Effector memory CD4-positive, alpha-beta T cell (primary cell): ENCODE data around the gene MCL1.

Experiments used
- DNase-seq, 3 donors: peaks; one replicate each; pipeline ENCODE4 v3.0.0-alpha.2; 2020
- H3K27ac ChIP-seq: 2 replicates; pipeline ENCODE4 v1.7.0; 2013; ENCODE audit warnings: mild to moderate bottlenecking, low read length, moderate library complexity; ENCODE audit not compliant: insufficient read depth, poor library complexity, severe bottlenecking
- H3K27me3 ChIP-seq: replicated peaks from 2 replicates; pipeline ENCODE4 v1.7.0; 2013; ENCODE audit warnings: mild to moderate bottlenecking, low read length; ENCODE audit not compliant: insufficient read depth, control insufficient read depth, poor library complexity, severe bottlenecking
- H3K36me3 ChIP-seq: 2 replicates; pipeline ENCODE4 v1.7.0; 2013; ENCODE audit warnings: mild to moderate bottlenecking, low read length, moderate library complexity; ENCODE audit not compliant: control insufficient read depth, insufficient read depth
- H3K4me1 ChIP-seq: 2 replicates; pipeline ENCODE4 v1.7.0; 2013; ENCODE audit warnings: low read length, mild to moderate bottlenecking; ENCODE audit not compliant: control insufficient read depth, insufficient read depth, poor library complexity, severe bottlenecking
- H3K4me3 ChIP-seq: 2 replicates; pipeline ENCODE4 v1.7.0; 2013; ENCODE audit warnings: low read length, low read depth, mild to moderate bottlenecking; ENCODE audit not compliant: insufficient read depth, poor library complexity, severe bottlenecking
- H3K9me3 ChIP-seq: 2 replicates; pipeline ENCODE4 v1.7.0; 2013; ENCODE audit warnings: mild to moderate bottlenecking, low read length, moderate library complexity; ENCODE audit not compliant: control insufficient read depth

MCL1 gene

GRCh38 chr1:150525348-150525747, 54.1 kb downstream of the MCL1 start:
- Histone ChIP-seq H3K9me3 (no peaks in the 10 kb centered on the region), H3K36me3 (no peaks in the 10 kb centered on the region), H3K27me3 (no peaks in the 10 kb centered on the region), H3K27ac (no peak overlapping the region), H3K4me1 (no peaks in the 10 kb centered on the region), H3K4me3 (no peak overlapping the region)
- DNase-seq, result no peak
